SK-N-SH treated with all-trans-retinoic acid at 6 μM for 48 hours (cell line): ENCODE results near the gene LBH.
A peak's percentile ranks its signal among the peaks of the same experiment; 100 is the strongest.

Experiments
- ATAC-seq: fragments of 200-7000 bp; cut with Tn5 transposase; 3 replicates; pipeline ENCODE4 v1.9.1; 2020; ENCODE audit warnings: mild to moderate bottlenecking, moderate library complexity
- BACH2 ChIP-seq: fragments of 250-450 bp; sonication (Bioruptor Pico); IDR thresholded peaks from 2 replicates; pipeline ENCODE4 v1.9.0; 2021; ENCODE audit warnings: mild to moderate bottlenecking, borderline replicate concordance
- CREB5 ChIP-seq: fragments of 250-450 bp; sonication (Bioruptor Pico); IDR thresholded peaks from 2 replicates; pipeline ENCODE4 v1.5.1; 2020; ENCODE audit warnings: low read depth, mild to moderate bottlenecking, moderate library complexity
- CSDC2 ChIP-seq: fragments of 250-450 bp; sonication (Bioruptor Pico); IDR thresholded peaks from 2 replicates; pipeline ENCODE4 v1.5.0; 2020; ENCODE audit warnings: mild to moderate bottlenecking, moderate library complexity
- ESRRG ChIP-seq: fragments of 250-450 bp; sonication (Bioruptor Pico); IDR thresholded peaks from 2 replicates; pipeline ENCODE4 v1.6.1; 2021; ENCODE audit warnings: mild to moderate bottlenecking
- ISL1 ChIP-seq: fragments of 250-450 bp; sonication (Bioruptor Pico); IDR thresholded peaks from 2 replicates; pipeline ENCODE4 v2.1.2; 2022; ENCODE audit warnings: mild to moderate bottlenecking, moderate library complexity
- OSR1 ChIP-seq: fragments of 250-450 bp; sonication (Bioruptor Pico); IDR thresholded peaks from 2 replicates; pipeline ENCODE4 v1.8.0; 2022; ENCODE audit warnings: moderate library complexity, mild to moderate bottlenecking, inconsistent platforms
- PATZ1 ChIP-seq: fragments of 250-450 bp; sonication (Bioruptor Pico); IDR thresholded peaks from 2 replicates; pipeline ENCODE4 v1.8.0; 2020; ENCODE audit warnings: mild to moderate bottlenecking, moderate library complexity, borderline replicate concordance
- PPARA ChIP-seq: fragments of 250-450 bp; sonication (Bioruptor Pico); IDR thresholded peaks from 2 replicates; pipeline ENCODE4 v1.5.0; 2020; ENCODE audit warnings: mild to moderate bottlenecking, borderline replicate concordance
- SNAI2 ChIP-seq: fragments of 250-450 bp; sonication (Bioruptor Pico); IDR thresholded peaks from 2 replicates; pipeline ENCODE4 v1.5.0; 2020; ENCODE audit warnings: mild to moderate bottlenecking, moderate library complexity
- TCF4 ChIP-seq: fragments of 250-450 bp; sonication (Bioruptor Pico); IDR thresholded peaks from 2 replicates; pipeline ENCODE4 v1.8.0; 2021; ENCODE audit warnings: mild to moderate bottlenecking, moderate library complexity, borderline replicate concordance
- TOX ChIP-seq: fragments of 250-450 bp; sonication (Bioruptor Pico); IDR thresholded peaks from 2 replicates; pipeline ENCODE4 v1.8.0; 2021; ENCODE audit warnings: mild to moderate bottlenecking, moderate library complexity, borderline replicate concordance
- ZFP3 ChIP-seq: fragments of 250-450 bp; sonication (Bioruptor Pico); IDR thresholded peaks from 2 replicates; pipeline ENCODE4 v1.5.0; 2020; ENCODE audit warnings: mild to moderate bottlenecking, moderate library complexity
- ZFP30 ChIP-seq: fragments of 450-650 bp; formaldehyde crosslinking; IDR thresholded peaks from 2 replicates; pipeline ENCODE4 v1.5.0; 2022; ENCODE audit warnings: mild to moderate bottlenecking, moderate library complexity
- ZNF565 ChIP-seq: fragments of 450-650 bp; formaldehyde crosslinking; conservative IDR thresholded peaks from 2 replicates; pipeline ENCODE4 v1.5.0; 2020; ENCODE audit warnings: low read depth, mild to moderate bottlenecking, moderate library complexity
- ZNF70 ChIP-seq: fragments of 450-650 bp; formaldehyde crosslinking; IDR thresholded peaks from 2 replicates; pipeline ENCODE4 v1.5.0; 2020; ENCODE audit warnings: mild to moderate bottlenecking, moderate library complexity
- ZNF8 ChIP-seq: fragments of 450-650 bp; formaldehyde crosslinking; IDR thresholded peaks from 2 replicates; pipeline ENCODE4 v1.5.0; 2020; ENCODE audit warnings: mild to moderate bottlenecking, moderate library complexity
- TF ChIP-seq, protein P1 (sequence below): fragments of 250-450 bp; sonication (Bioruptor Pico); IDR thresholded peaks from 2 replicates; pipeline ENCODE4 v1.5.0; 2020; ENCODE audit warnings: mild to moderate bottlenecking, moderate library complexity
- TF ChIP-seq, protein P2 (sequence below): fragments of 250-450 bp; sonication (Bioruptor Pico); IDR thresholded peaks from 2 replicates; pipeline ENCODE4 v1.8.0; 2021; ENCODE audit warnings: low read depth, mild to moderate bottlenecking, moderate library complexity, borderline replicate concordance

Gene LBH

GRCh38 chr2:30252723-30253701 is 21.7 kb downstream of the LBH start:
- peak; percentile 75 for ATAC-seq
- TF ChIP-seq ISL1 (peak; percentile 86), ZNF8 (no peak), ESRRG (CRISPR knock-in tag) (peak; percentile 5), TCF4 (CRISPR knock-in tag) (no peak), ZFP3 (0 out of 2 replicates have a peak, but pooled peaks have one; percentile 42), PPARA (CRISPR knock-in tag) (no peak), PATZ1 (CRISPR knock-in tag) (no peak), SNAI2 (CRISPR knock-in tag) (0 out of 2 replicates have a peak, but pooled peaks have one; percentile 13)

DNA sequence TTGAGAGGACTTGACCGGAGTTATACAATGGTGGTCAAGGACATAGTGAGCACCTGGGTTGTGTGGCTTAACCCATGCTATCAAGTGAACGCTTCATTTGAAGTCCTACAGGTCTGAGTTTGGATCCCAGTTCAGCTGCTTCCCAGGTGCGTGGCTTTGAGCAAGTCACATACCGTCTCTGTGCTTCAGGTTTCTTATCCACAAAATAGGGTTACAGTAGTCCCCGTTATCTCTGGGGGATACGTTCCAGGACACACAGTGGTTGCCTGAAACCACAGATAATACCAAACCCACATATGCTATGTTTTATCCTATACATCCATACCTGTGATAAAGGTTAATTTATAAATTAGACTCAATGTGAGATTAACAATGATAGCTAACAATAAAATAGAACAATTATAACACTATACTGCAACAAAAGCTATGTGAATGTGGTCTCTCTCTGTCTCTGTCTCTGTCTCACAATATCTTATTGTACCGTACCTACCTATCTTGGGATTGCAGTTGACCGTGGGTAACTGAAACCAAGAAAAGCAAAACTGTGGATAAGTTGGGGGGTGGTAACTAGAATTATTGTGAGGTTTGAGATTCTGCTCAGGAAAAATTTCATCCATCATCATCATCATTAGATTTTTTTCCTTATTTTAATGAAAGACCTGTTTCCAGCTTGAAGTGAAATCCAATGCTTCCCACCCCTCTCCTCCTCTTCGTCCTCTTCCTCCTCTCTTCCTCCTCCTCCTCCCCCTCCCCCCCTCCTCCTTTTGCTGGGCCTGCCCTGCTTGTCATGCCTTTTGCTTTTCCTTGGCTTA is 22.7 kb downstream of the LBH start:
- TF ChIP-seq SNAI2 (CRISPR knock-in tag) (no peak), CREB5 (CRISPR knock-in tag) (no peak), ZFP30 (CRISPR knock-in tag) (no peak), OSR1 (no peak), ISL1 (no peak), ZNF565 (no peak), ZNF8 (no peak), CSDC2 (CRISPR knock-in tag) (no peak), PPARA (CRISPR knock-in tag) (no peak), TOX (CRISPR knock-in tag) (no peak), PATZ1 (CRISPR knock-in tag) (no peak), ZNF70 (no peak)
- TF ChIP-seq, protein P1, sequence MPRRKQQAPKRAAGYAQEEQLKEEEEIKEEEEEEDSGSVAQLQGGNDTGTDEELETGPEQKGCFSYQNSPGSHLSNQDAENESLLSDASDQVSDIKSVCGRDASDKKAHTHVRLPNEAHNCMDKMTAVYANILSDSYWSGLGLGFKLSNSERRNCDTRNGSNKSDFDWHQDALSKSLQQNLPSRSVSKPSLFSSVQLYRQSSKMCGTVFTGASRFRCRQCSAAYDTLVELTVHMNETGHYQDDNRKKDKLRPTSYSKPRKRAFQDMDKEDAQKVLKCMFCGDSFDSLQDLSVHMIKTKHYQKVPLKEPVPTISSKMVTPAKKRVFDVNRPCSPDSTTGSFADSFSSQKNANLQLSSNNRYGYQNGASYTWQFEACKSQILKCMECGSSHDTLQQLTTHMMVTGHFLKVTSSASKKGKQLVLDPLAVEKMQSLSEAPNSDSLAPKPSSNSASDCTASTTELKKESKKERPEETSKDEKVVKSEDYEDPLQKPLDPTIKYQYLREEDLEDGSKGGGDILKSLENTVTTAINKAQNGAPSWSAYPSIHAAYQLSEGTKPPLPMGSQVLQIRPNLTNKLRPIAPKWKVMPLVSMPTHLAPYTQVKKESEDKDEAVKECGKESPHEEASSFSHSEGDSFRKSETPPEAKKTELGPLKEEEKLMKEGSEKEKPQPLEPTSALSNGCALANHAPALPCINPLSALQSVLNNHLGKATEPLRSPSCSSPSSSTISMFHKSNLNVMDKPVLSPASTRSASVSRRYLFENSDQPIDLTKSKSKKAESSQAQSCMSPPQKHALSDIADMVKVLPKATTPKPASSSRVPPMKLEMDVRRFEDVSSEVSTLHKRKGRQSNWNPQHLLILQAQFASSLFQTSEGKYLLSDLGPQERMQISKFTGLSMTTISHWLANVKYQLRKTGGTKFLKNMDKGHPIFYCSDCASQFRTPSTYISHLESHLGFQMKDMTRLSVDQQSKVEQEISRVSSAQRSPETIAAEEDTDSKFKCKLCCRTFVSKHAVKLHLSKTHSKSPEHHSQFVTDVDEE (CRISPR knock-in tag) = no peak
- TF ChIP-seq, protein P2, sequence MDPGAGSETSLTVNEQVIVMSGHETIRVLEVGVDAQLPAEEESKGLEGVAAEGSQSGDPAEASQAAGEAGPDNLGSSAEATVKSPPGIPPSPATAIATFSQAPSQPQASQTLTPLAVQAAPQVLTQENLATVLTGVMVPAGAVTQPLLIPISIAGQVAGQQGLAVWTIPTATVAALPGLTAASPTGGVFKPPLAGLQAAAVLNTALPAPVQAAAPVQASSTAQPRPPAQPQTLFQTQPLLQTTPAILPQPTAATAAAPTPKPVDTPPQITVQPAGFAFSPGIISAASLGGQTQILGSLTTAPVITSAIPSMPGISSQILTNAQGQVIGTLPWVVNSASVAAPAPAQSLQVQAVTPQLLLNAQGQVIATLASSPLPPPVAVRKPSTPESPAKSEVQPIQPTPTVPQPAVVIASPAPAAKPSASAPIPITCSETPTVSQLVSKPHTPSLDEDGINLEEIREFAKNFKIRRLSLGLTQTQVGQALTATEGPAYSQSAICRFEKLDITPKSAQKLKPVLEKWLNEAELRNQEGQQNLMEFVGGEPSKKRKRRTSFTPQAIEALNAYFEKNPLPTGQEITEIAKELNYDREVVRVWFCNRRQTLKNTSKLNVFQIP (CRISPR knock-in tag) = no peak
- ATAC-seq = no peak

- ATAC-seq = no peak
- TF ChIP-seq BACH2 (no peak), OSR1 (no peak), SNAI2 (CRISPR knock-in tag) (no peak), CSDC2 (CRISPR knock-in tag) (no peak), TOX (CRISPR knock-in tag) (no peak), ZNF565 (no peak), ZFP30 (CRISPR knock-in tag) (no peak)
- TF ChIP-seq, protein P2 (CRISPR knock-in tag) = no peak
Observed at GRCh38 chr2:30254685-30255001, 23.3 kb downstream of the LBH start.
